Measurements from ENCODE around the gene DAZL. TPM values are rescaled to one million over a fixed set of nuclear protein-coding genes. Genes with fewer than 3 reads are reported as not detected.

DAZL gene
- total and polyA plus RNA-seq, 9 of the 15 experiments (the other 6 are each of a cell fraction or from before 2014, with no cell fraction given), result not detected

GRCh38 chr3:16600780-16601536 is 4.3 kb downstream of the DAZL start:
- Histone ChIP-seq H2AFZ (ENCODE audit: low read depth, low read length) (no peak overlapping the region), H3K27me3 (ENCODE audit: control insufficient read depth in 2 of 2, insufficient read depth in 2 of 2, low read length in 2 of 2) (0 out of 5 replicates have a peak, but pooled peaks cover 0 to 2% of the 10 kb centered on the region in 2 experiments), H3K9me3 (replicated peaks; ENCODE audit: control insufficient read depth, insufficient read depth, low read depth, low read length) (no peaks in the 10 kb centered on the region), H4K20me1 (replicated peaks; ENCODE audit: control insufficient read depth, insufficient read depth, low read length) (no peaks in the 10 kb centered on the region), H3K9me1 (ENCODE audit: control insufficient read depth, insufficient read depth, low read length) (no peaks in the 10 kb centered on the region), H3K4me1 (replicated peaks in 1 of 2; ENCODE audit: control insufficient read depth in 2 of 2, insufficient read depth in 2 of 2, low read length in 2 of 2) (peaks cover 0 to 6% of the 10 kb centered on the region in 2 experiments; a peak in 1 of 5 replicates), H3K79me2 (ENCODE audit: control insufficient read depth, insufficient read depth, low read length) (no peaks in the 10 kb centered on the region), H3K36me3 (ENCODE audit: control insufficient read depth, insufficient read depth, low read length) (no peaks in the 10 kb centered on the region), H3K9ac (ENCODE audit: insufficient read depth in 1 of 2, low read depth in 2 of 2, low read length in 2 of 2) (no peak overlapping the region), H3K27ac (ENCODE audit: extremely low read depth, low read depth, low read length) (no peak overlapping the region), H3K4me3 (no peak overlapping the region), H3K4me2 (ENCODE audit: insufficient read depth, low read length) (no peak overlapping the region)
- BruUV-seq (replicated peaks), result no TSS peak
- ATAC-seq (peak; percentile 88), DNase-seq (ENCODE audit: extremely low read depth in 1 of 4, low spot score in 3 of 4) (peak; percentile 59 to 85 (median 61)), FAIRE-seq (peak; percentile 91)
- in situ Hi-C loops (cut with MboI) (loop anchor here (10.0 kb wide), 2 partner anchors 634 to 804 kb away; no protein-coding TSS in a partner anchor), intact Hi-C loops (cut with micrococcal nuclease) (loop anchor here (1.0 to 5.0 kb wide), 6 partner anchors 226 to 1241 kb away; no protein-coding TSS in a partner anchor)
- POLR2A ChIA-PET, result interaction anchor here (0.6 to 1.2 kb wide), 2 partner anchors 9 to 530 kb away, joined by 3 read pairs; no protein-coding TSS in a partner anchor
- CTCF ChIA-PET (ENCODE audit: low intra/inter-chr PET ratio), result interaction anchor here (1.1 to 2.9 kb wide), 5 partner anchors 344 to 812 kb away, joined by 5 to 31 read pairs (median 12); no protein-coding TSS in a partner anchor
- WGBS (ENCODE audit: insufficient coverage, low coverage, missing lambda C conversion rate), result under 1% methylated on average over 7 of the region's 7 CpGs
- TF ChIP-seq CTCF (IDR thresholded peaks at IDR 0.05 in 2 of 3, conservative IDR thresholded peaks at IDR 0.05 in 1 of 3; ENCODE audit: insufficient read depth in 2 of 3, low read depth in 1 of 3, low read length in 3 of 3) (peak; percentile 65 to 93 (median 76)), REST (IDR thresholded peaks at IDR 0.05; ENCODE audit: borderline replicate concordance) (peak; percentile 79), REST (CRISPR knock-in tag; IDR thresholded peaks at IDR 0.05; ENCODE audit: low read depth) (no peak), BMI1 (IDR thresholded peaks at IDR 0.05; ENCODE audit: low read length) (0 out of 2 replicates have a peak, but pooled peaks have one; percentile 34), RAD21 (CRISPR knock-in tag; conservative IDR thresholded peaks at IDR 0.05 in 1 of 2, IDR thresholded peaks at IDR 0.05 in 1 of 2) (peak; percentile 93 to 94), GATAD2B (IDR thresholded peaks at IDR 0.05; ENCODE audit: borderline replicate concordance) (no peak), ARID3A (IDR thresholded peaks at IDR 0.05; ENCODE audit: borderline replicate concordance, low read depth, low read length) (0 out of 2 replicates have a peak, but pooled peaks have one; percentile 81), ZKSCAN8 (CRISPR knock-in tag; IDR thresholded peaks at IDR 0.05) (no peak)
